Measurements from ENCODE around the gene VMP1.

- no peak for TF ChIP-seq CTCF (conservative IDR thresholded peaks at IDR 0.05; ENCODE audit: low read depth, low read length)
- no peak for TF ChIP-seq EZH2 (IDR thresholded peaks at IDR 0.05; ENCODE audit: borderline replicate concordance, low read depth, low read length, poor library complexity, severe bottlenecking)
Observed at GRCh38 chr17:59752446-59752845, 45.0 kb downstream of the VMP1 start.

Measured in A673 (cell line).